ENCODE results near the gene MRFAP1L1. TPM values are rescaled to one million over a fixed set of nuclear protein-coding genes. Genes with fewer than 3 reads are reported as not detected.

The MRFAP1L1 gene
- total RNA-seq, 4 donors from 2014 or later = 34.9 to 61.1 (median 37.4) TPM

DNA sequence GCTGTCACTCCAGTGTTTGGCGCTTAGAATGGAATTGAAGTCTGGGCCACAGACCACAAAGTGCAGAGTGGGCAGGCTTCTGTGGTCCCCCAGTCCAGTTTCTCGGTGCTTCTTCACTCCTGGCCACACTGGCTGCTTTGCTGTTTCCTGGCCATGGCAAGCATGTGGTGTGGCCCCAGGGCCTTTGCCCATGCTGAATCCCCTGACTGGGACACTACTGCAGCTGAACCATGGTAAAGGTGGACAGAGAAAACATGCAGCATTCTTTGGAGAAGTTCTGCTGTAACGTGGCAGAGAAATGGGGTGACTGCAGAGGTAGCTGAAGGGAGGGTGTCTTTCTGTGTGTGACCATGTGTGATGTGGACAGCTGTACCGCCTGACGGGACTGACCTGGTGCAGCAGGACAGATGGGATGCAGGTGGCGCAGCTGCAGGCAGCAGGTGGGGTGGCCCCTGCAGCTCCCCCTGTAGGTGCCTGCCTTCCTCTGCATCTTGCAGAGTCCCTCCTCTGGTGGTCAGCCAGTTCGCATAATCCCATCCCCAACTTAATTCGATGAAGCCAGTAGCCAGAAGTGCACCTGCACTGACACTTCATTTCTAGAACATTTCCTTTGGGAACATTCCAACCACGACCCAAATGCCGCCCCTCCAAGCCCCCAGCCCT lies 29.2 kb downstream of the MRFAP1L1 start:
- Histone ChIP-seq H3K27me3 (no peaks in the 10 kb centered on the region), H3K4me1 (peaks cover 0 to 18% (median 2%) of the 10 kb centered on the region in 4 donors), H3K27ac (no peak overlapping the region), H3K4me3 (no peak overlapping the region), H3K9me3 (no peaks in the 10 kb centered on the region), H3K36me3 (no peaks in the 10 kb centered on the region)
- peak in 1 of 3 donors; percentile 45 for DNase-seq
- TF ChIP-seq, protein P1, sequence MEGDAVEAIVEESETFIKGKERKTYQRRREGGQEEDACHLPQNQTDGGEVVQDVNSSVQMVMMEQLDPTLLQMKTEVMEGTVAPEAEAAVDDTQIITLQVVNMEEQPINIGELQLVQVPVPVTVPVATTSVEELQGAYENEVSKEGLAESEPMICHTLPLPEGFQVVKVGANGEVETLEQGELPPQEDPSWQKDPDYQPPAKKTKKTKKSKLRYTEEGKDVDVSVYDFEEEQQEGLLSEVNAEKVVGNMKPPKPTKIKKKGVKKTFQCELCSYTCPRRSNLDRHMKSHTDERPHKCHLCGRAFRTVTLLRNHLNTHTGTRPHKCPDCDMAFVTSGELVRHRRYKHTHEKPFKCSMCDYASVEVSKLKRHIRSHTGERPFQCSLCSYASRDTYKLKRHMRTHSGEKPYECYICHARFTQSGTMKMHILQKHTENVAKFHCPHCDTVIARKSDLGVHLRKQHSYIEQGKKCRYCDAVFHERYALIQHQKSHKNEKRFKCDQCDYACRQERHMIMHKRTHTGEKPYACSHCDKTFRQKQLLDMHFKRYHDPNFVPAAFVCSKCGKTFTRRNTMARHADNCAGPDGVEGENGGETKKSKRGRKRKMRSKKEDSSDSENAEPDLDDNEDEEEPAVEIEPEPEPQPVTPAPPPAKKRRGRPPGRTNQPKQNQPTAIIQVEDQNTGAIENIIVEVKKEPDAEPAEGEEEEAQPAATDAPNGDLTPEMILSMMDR (IDR thresholded peaks at IDR 0.05) = no peak
- no peak for TF ChIP-seq POLR2A (IDR thresholded peaks at IDR 0.05)

DNA sequence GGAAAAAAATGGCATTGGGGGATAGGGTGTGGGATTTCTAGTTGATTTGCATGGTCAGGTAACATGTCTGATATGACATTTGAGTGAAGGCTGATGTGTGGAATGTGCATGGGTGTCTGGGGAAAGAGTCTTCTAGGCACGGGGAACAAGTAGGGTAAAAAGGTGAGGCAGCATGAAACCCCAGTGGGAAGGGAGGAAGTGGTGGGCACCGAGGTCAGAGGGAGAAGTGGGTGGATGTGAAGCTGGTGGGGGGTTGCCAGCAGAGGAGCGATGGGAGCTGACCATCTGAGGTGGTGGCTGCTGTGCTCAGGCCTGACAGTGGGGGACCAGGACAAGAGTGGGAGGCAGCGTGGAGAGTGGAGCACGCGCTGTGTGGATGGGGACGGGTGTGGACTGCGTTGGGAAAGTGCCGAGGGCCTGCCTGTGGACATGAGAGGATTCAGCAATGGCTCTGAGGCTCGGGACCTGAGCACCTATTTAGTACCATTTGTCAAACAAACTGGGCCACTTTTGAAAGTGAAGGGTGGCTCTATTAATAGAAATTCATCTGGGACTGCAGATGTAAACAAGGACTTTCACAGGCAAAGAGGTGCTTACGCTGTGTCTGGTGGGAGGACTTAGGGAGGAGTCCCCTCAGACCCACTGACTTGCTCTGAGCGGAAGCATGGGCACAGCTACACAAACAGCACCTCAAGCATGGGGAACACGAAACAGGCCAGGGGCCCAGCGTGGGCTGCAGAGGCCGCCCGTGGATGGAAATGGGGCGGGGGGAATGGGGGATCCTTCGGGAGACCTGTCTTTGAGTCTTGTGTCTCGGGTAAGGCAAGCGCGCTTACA lies 32.7 kb downstream of the MRFAP1L1 start:
- Histone ChIP-seq H3K4me1 (peaks cover 0 to 27% (median 8%) of the 10 kb centered on the region in 4 donors), H3K9me3 (no peaks in the 10 kb centered on the region), H3K27me3 (no peaks in the 10 kb centered on the region), H3K4me3 (peak overlapping the region in 1 of 4 donors; percentile 3), H3K36me3 (no peaks in the 10 kb centered on the region), H3K27ac (no peak overlapping the region)
- no peak for DNase-seq
- TF ChIP-seq, protein P1 (IDR thresholded peaks at IDR 0.05) = no peak
- no peak for TF ChIP-seq POLR2A (IDR thresholded peaks at IDR 0.05)

GRCh38 chr4:6674500-6675149 lies 35.0 kb downstream of the MRFAP1L1 start:
- TF ChIP-seq, protein P1 (IDR thresholded peaks at IDR 0.05) = peak; percentile 42 to 65 (median 54)
- TF ChIP-seq POLR2A (IDR thresholded peaks at IDR 0.05) = no peak
- Histone ChIP-seq H3K27ac (peak overlapping the region; percentile 84 to 94 (median 90)), H3K4me3 (peak overlapping the region; percentile 57 to 93 (median 90)), H3K36me3 (no peaks in the 10 kb centered on the region), H3K27me3 (no peaks in the 10 kb centered on the region), H3K9me3 (no peaks in the 10 kb centered on the region), H3K4me1 (peaks cover 0 to 27% (median 8%) of the 10 kb centered on the region in 4 donors)
- peak in 2 of 3 donors; percentile 59 to 80 for DNase-seq

DNA sequence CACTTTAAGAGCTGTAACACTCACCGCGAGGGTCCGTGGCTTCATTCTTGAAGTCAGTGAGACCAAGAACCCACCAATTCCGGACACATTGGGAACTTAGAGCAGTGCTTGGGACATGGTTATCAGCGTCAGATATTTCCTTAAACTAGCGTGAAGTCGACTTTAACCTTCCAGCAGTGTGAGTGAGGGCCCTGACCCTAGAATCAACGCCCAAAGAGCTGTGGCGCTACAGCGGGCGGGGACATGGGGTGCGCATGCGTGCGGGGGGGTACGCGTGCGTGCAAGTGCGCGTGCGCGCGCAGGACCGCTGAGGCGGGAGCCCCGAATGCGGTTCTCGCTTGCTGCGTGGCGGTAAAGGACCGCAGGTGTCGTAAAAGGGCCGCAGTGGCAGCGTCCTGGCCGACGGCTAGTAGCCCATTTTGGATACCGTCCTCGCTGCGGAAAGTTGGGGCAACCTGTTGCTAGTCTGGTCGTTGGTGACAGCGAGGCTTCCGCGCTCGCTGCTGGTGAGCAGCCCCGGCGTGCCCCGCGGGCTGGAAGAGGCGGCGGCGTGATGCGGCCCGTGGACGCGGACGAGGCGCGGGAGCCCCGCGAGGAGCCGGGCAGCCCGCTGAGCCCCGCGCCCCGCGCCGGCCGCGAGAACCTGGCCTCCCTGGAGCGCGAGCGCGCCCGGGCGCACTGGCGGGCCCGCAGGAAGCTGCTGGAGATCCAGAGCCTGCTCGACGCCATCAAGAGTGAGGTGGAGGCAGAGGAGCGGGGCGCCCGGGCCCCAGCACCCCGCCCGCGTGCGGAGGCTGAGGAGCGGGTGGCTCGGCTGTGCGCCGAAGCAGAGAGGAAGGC lies 35.8 kb downstream of the MRFAP1L1 start:
- H3K27ac ChIP-seq = peak overlapping the region; percentile 84 to 94 (median 90)
- H3K9me3 ChIP-seq = no peaks in the 10 kb centered on the region
- H3K36me3 ChIP-seq = no peaks in the 10 kb centered on the region
- H3K4me3 ChIP-seq = peak overlapping the region; percentile 57 to 93 (median 90)
- no peaks in the 10 kb centered on the region for H3K27me3 ChIP-seq
- TF ChIP-seq, protein P1 (IDR thresholded peaks at IDR 0.05) = peak in 2 of 6 experiments; percentile 4 to 9
- peak in 1 of 2 donors; percentile 33 for TF ChIP-seq POLR2A (IDR thresholded peaks at IDR 0.05)
- peak; percentile 88 to 97 (median 95) for DNase-seq
- peaks cover 0 to 27% (median 8%) of the 10 kb centered on the region in 4 donors for H3K4me1 ChIP-seq
